ENCODE data around the gene ANO8. TPM values are rescaled to one million over a fixed set of nuclear protein-coding genes. Genes with fewer than 3 reads are reported as not detected.

ANO8 gene
- total RNA-seq, 1 experiment from 2014 or later = 0.82 TPM

DNA sequence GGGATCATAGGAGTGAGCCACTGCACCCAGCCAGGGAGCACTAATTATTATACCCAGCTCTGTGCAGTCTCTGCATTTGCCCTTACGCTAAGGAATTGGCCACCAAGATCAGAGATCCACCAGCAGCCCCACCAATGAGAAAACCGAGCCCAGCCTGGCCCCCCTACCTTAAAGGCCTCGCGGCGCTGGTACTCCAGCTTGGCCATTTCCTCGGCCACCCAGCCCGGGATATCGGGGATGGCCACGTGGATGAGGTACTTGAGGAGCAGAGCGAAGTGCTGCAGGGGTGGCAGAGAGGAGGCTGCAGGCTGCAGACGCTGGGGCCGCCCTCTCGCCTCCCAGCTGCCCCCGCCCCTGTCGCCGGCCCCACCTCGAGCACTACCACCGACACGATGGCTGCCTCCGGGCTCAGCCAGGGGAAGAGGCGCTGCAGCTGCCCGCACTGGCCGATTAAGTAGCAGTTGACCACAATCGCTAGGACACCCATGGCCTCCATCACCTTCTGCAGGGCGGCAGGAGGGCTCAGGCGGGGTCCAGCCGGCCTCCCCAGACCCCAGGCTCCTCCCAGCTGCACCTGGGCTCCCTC, 7.5 kb downstream of the ANO8 start:
- no peaks in the 10 kb centered on the region for H3K27me3 ChIP-seq (ENCODE audit: low read length)
- DNase-seq = no peak
- H2AFZ ChIP-seq (ENCODE audit: low read length) = no peak overlapping the region
- H3K9me2 ChIP-seq (replicated peaks; ENCODE audit: insufficient read depth, low read length) = no peaks in the 10 kb centered on the region
- no peaks in the 10 kb centered on the region for H3K9me3 ChIP-seq (ENCODE audit: low read length)
- no peak overlapping the region for H3K4me3 ChIP-seq (ENCODE audit: low read length)
- H3K79me2 ChIP-seq (ENCODE audit: low read length) = no peaks in the 10 kb centered on the region
- H3K36me3 ChIP-seq (ENCODE audit: insufficient read depth, low read length) = no peaks in the 10 kb centered on the region
- H3K27ac ChIP-seq (ENCODE audit: low read length) = no peak overlapping the region
- no peaks in the 10 kb centered on the region for H4K20me1 ChIP-seq (ENCODE audit: insufficient read depth, low read depth, low read length)
- no peaks in the 10 kb centered on the region for H3K4me1 ChIP-seq (ENCODE audit: low read length)
- H3K9ac ChIP-seq (ENCODE audit: low read length) = no peak overlapping the region
- H3K4me2 ChIP-seq (ENCODE audit: low read depth, low read length, poor library complexity, severe bottlenecking) = no peak overlapping the region

DNA sequence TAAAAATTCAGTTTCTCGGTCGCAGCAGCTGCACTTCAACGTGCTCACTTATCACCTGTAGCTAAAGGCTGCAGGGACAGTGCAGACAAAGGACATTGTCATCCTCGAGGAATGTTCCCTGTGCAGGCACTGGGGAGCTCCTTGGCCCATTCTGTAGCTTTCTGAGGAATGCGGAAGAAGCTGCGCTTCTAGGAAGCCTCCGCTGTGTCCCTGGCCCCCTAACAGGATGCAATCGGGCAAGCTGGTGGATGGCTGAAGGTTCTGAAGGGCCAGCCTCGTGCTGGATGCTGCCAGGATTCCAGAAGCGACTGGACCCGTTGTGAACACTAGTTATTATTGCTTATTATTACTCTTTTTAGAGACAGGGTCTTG, 8.1 kb downstream of the ANO8 start:
- Histone ChIP-seq H3K9me2 (replicated peaks; ENCODE audit: insufficient read depth, low read length) (no peaks in the 10 kb centered on the region), H3K27me3 (ENCODE audit: low read length) (no peaks in the 10 kb centered on the region), H3K4me3 (ENCODE audit: low read length) (no peak overlapping the region), H2AFZ (ENCODE audit: low read length) (no peak overlapping the region), H4K20me1 (ENCODE audit: insufficient read depth, low read depth, low read length) (no peaks in the 10 kb centered on the region), H3K36me3 (ENCODE audit: insufficient read depth, low read length) (no peaks in the 10 kb centered on the region), H3K4me1 (ENCODE audit: low read length) (no peaks in the 10 kb centered on the region), H3K79me2 (ENCODE audit: low read length) (no peaks in the 10 kb centered on the region), H3K9me3 (ENCODE audit: low read length) (no peaks in the 10 kb centered on the region), H3K9ac (ENCODE audit: low read length) (no peak overlapping the region), H3K4me2 (ENCODE audit: low read depth, low read length, poor library complexity, severe bottlenecking) (no peak overlapping the region), H3K27ac (ENCODE audit: low read length) (no peak overlapping the region)
- DNase-seq = no peak

DNA sequence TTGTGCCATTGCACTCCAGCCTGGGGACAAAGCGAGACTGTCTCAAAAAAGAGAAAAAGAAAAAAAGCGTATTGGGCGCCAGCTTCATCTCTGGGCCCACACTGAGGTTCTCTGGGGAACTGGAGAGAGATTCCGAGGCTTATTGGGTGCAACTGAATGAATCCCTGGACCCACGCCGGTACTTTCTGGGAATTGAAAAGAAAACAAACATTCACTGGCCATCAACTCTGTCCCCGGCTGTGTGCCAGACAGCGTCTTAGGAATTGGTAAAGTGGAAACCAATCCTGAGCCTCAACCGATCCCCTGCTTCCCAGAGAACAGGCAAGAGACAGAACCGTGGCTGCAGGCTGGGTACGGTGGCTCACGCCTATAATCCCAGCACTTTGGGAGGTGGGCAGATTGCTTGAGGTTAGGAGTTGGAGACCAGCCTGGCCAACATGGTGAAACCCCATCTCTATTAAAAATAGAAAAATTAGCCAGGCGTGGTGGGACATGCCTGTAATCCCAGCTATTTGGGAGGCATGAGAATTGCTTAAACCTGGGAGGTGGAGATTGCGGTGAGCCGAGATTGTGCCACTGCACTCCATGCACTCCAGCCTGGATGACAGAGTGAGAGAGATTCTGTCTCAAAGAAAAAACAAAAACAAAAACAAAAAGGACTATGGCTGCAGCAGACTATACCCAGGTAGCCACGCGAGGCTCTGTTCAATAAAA, 8.6 kb downstream of the ANO8 start:
- no peaks in the 10 kb centered on the region for H3K36me3 ChIP-seq (ENCODE audit: insufficient read depth, low read length)
- DNase-seq = no peak
- H2AFZ ChIP-seq (ENCODE audit: low read length) = no peak overlapping the region
- H3K79me2 ChIP-seq (ENCODE audit: low read length) = no peaks in the 10 kb centered on the region
- no peak overlapping the region for H3K4me2 ChIP-seq (ENCODE audit: low read depth, low read length, poor library complexity, severe bottlenecking)
- H3K27ac ChIP-seq (ENCODE audit: low read length) = no peak overlapping the region
- no peaks in the 10 kb centered on the region for H3K27me3 ChIP-seq (ENCODE audit: low read length)
- H3K9ac ChIP-seq (ENCODE audit: low read length) = no peak overlapping the region
- no peaks in the 10 kb centered on the region for H3K4me1 ChIP-seq (ENCODE audit: low read length)
- no peaks in the 10 kb centered on the region for H3K9me2 ChIP-seq (replicated peaks; ENCODE audit: insufficient read depth, low read length)
- no peaks in the 10 kb centered on the region for H3K9me3 ChIP-seq (ENCODE audit: low read length)
- H4K20me1 ChIP-seq (ENCODE audit: insufficient read depth, low read depth, low read length) = no peaks in the 10 kb centered on the region
- no peak overlapping the region for H3K4me3 ChIP-seq (ENCODE audit: low read length)

DNA sequence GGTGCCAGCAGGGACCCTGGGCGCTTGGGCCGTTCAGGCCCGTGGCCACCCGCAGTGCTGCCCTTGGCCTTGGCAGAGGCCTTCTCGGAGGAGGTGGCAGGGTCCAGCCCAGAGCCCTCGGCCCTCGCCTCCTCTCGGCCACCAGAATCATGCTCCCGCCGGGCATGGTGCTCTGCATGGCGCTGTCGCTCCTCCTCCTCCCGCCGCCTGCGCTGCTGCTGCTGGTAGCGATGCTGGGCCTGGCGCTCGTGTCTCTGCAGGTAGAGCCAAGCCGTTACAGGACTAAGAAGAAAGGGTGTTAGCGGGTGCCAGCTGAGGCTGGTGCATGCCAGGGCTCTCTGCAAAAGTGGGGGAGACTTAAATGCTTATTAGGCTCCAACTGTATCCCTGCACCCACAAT, 9.5 kb downstream of the ANO8 start:
- Histone ChIP-seq H3K4me1 (ENCODE audit: low read length) (no peaks in the 10 kb centered on the region), H3K36me3 (ENCODE audit: insufficient read depth, low read length) (no peaks in the 10 kb centered on the region), H3K9me2 (replicated peaks; ENCODE audit: insufficient read depth, low read length) (no peaks in the 10 kb centered on the region), H3K27ac (ENCODE audit: low read length) (no peak overlapping the region), H3K4me2 (ENCODE audit: low read depth, low read length, poor library complexity, severe bottlenecking) (no peak overlapping the region), H3K27me3 (ENCODE audit: low read length) (no peaks in the 10 kb centered on the region), H3K79me2 (ENCODE audit: low read length) (no peaks in the 10 kb centered on the region), H4K20me1 (ENCODE audit: insufficient read depth, low read depth, low read length) (no peaks in the 10 kb centered on the region), H3K9me3 (ENCODE audit: low read length) (no peaks in the 10 kb centered on the region), H3K9ac (ENCODE audit: low read length) (no peak overlapping the region), H2AFZ (ENCODE audit: low read length) (no peak overlapping the region), H3K4me3 (ENCODE audit: low read length) (no peak overlapping the region)
- DNase-seq = no peak

DNA sequence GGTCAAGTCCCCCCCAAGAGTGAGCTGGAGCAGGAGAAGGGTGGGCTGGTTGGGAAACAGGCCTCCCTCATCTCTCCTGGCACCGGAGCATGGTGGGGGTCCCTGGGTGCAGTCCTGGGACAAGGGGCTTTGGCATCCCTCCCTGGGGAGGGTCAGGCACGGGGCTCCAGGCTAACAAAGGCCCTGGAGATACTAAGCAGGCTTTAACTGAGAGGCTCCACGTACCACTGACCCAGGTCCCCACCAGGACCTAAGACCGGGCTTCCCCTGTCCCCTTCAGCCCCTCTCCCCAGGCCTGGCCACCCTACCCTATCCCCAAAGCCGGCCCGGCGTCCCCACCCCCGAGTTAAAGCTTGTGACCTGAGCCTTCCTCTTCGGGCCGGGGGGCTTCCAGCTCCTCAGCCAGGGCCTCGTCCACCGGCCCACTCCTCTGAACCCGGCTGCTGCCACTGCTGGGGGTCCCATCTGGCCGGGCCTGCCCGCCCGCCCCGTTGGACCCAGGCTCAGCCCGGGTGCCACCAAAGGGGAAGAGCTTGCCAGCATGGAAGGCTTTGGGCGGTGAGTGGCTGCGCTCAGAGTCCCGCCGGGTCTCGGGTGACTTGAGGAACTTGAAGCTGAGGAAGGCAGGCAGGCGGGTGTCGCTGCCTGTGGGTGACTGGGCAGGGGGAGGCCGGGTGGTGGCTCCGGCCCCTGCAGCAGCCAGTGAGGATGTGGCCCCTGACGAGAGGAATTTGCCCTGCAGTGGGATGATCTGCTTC, 10.1 kb downstream of the ANO8 start:
- Histone ChIP-seq H3K9me2 (replicated peaks; ENCODE audit: insufficient read depth, low read length) (no peaks in the 10 kb centered on the region), H3K4me1 (ENCODE audit: low read length) (no peaks in the 10 kb centered on the region), H3K9me3 (ENCODE audit: low read length) (no peaks in the 10 kb centered on the region), H3K36me3 (ENCODE audit: insufficient read depth, low read length) (no peaks in the 10 kb centered on the region), H3K9ac (ENCODE audit: low read length) (no peak overlapping the region), H3K4me2 (ENCODE audit: low read depth, low read length, poor library complexity, severe bottlenecking) (no peak overlapping the region), H4K20me1 (ENCODE audit: insufficient read depth, low read depth, low read length) (no peaks in the 10 kb centered on the region), H3K79me2 (ENCODE audit: low read length) (no peaks in the 10 kb centered on the region), H3K4me3 (ENCODE audit: low read length) (no peak overlapping the region), H3K27me3 (ENCODE audit: low read length) (no peaks in the 10 kb centered on the region), H3K27ac (ENCODE audit: low read length) (no peak overlapping the region), H2AFZ (ENCODE audit: low read length) (no peak overlapping the region)
- no peak for DNase-seq

DNA sequence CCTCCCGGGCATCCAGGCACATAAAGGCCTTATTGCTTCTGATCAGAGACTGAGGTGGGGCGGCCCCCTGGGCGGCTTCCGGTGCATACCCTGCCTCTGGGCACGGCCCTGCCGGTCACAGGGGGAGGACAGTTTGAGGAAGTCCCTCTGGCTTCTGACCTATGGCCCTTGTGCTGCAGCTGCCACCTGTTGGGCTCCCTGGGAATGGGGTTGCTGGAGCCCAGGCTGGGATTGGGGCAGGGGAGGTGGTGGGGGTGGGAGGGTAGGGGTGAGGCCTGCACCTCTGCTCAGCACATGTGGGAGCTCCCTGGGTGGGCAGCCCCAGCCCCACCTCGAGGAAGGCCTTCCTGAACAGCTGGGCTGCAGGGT, 10.7 kb downstream of the ANO8 start:
- no peak overlapping the region for H3K4me3 ChIP-seq (ENCODE audit: low read length)
- no peaks in the 10 kb centered on the region for H3K9me2 ChIP-seq (replicated peaks; ENCODE audit: insufficient read depth, low read length)
- H3K27me3 ChIP-seq (ENCODE audit: low read length) = no peaks in the 10 kb centered on the region
- H3K36me3 ChIP-seq (ENCODE audit: insufficient read depth, low read length) = no peaks in the 10 kb centered on the region
- no peaks in the 10 kb centered on the region for H4K20me1 ChIP-seq (ENCODE audit: insufficient read depth, low read depth, low read length)
- DNase-seq = no peak
- no peaks in the 10 kb centered on the region for H3K9me3 ChIP-seq (ENCODE audit: low read length)
- no peak overlapping the region for H2AFZ ChIP-seq (ENCODE audit: low read length)
- no peaks in the 10 kb centered on the region for H3K4me1 ChIP-seq (ENCODE audit: low read length)
- H3K79me2 ChIP-seq (ENCODE audit: low read length) = no peaks in the 10 kb centered on the region
- no peak overlapping the region for H3K4me2 ChIP-seq (ENCODE audit: low read depth, low read length, poor library complexity, severe bottlenecking)
- no peak overlapping the region for H3K9ac ChIP-seq (ENCODE audit: low read length)
- no peak overlapping the region for H3K27ac ChIP-seq (ENCODE audit: low read length)

DNA sequence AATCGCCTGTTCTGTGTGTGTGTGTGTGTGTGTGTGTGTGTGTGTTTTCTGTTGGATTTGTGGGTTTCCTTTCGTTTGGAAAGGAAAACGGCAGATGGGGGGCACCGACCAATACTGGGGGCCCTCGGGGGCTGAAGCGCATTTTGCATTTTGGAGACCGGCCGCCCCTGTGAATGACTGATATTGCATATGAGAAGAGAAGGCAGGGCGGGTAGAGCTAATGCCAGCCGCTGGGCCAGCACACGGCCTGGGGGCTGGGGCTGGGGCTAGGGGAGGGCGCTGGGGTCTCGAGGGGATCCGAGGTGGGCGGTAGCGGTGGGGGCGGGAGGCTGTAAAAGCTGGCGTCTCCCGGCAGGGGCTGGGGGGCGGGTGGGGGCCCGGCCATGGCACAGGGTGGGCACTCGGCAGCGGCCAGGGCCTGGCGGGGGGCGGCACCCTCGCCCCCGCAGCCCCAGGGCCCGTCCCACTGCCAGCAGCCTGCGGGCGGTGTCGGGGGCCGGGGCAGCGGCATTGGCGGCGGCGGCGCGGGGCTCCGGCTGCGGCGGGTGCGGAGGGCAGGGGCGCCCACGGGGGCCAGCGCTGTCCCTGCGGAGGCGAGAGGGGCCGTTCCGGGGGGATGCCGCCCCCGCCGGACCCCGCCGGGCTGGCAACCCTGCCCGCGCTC, 11.2 kb downstream of the ANO8 start:
- no peak overlapping the region for H3K4me3 ChIP-seq (ENCODE audit: low read length)
- no peak overlapping the region for H3K4me2 ChIP-seq (ENCODE audit: low read depth, low read length, poor library complexity, severe bottlenecking)
- no peaks in the 10 kb centered on the region for H3K36me3 ChIP-seq (ENCODE audit: insufficient read depth, low read length)

DNA sequence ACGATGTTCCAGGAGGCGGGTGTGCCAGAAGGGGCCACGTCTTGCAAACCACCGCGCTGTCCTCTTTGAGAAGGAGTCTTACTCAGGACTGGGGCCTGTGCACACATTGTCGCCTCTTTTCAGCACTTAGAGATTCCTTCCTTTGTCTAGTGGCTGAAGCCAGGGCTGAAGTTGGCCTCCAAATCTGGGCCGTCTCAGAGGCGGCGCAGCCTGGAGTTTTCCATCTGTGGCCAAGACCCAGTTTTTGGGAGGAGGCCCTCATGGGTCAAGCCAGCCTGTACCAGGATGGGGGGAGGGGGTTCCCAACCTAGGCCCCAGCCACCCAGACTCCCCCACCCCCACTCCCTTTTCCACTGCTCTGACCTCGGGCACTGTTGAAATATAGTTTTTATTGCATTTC, 11.8 kb downstream of the ANO8 start:
- no peak overlapping the region for H2AFZ ChIP-seq (ENCODE audit: low read length)
- H3K4me2 ChIP-seq (ENCODE audit: low read depth, low read length, poor library complexity, severe bottlenecking) = no peak overlapping the region
- no peaks in the 10 kb centered on the region for H3K9me3 ChIP-seq (ENCODE audit: low read length)
- H3K4me1 ChIP-seq (ENCODE audit: low read length) = no peaks in the 10 kb centered on the region
- H3K27me3 ChIP-seq (ENCODE audit: low read length) = no peaks in the 10 kb centered on the region
- DNase-seq = no peak
- no peaks in the 10 kb centered on the region for H3K9me2 ChIP-seq (replicated peaks; ENCODE audit: insufficient read depth, low read length)
- no peaks in the 10 kb centered on the region for H4K20me1 ChIP-seq (ENCODE audit: insufficient read depth, low read depth, low read length)
- no peak overlapping the region for H3K4me3 ChIP-seq (ENCODE audit: low read length)
- H3K36me3 ChIP-seq (ENCODE audit: insufficient read depth, low read length) = no peaks in the 10 kb centered on the region
- H3K9ac ChIP-seq (ENCODE audit: low read length) = no peak overlapping the region
- no peak overlapping the region for H3K27ac ChIP-seq (ENCODE audit: low read length)
- no peaks in the 10 kb centered on the region for H3K79me2 ChIP-seq (ENCODE audit: low read length)

More for the DNA sequence above, 11.2 kb downstream of the ANO8 start:
- no peak for DNase-seq
- H3K9me3 ChIP-seq (ENCODE audit: low read length) = no peaks in the 10 kb centered on the region
- no peak overlapping the region for H2AFZ ChIP-seq (ENCODE audit: low read length)
- no peaks in the 10 kb centered on the region for H3K79me2 ChIP-seq (ENCODE audit: low read length)
- no peaks in the 10 kb centered on the region for H3K9me2 ChIP-seq (replicated peaks; ENCODE audit: insufficient read depth, low read length)
- H3K4me1 ChIP-seq (ENCODE audit: low read length) = no peaks in the 10 kb centered on the region
- no peak overlapping the region for H3K9ac ChIP-seq (ENCODE audit: low read length)
- H3K27me3 ChIP-seq (ENCODE audit: low read length) = no peaks in the 10 kb centered on the region
- no peak overlapping the region for H3K27ac ChIP-seq (ENCODE audit: low read length)
- no peaks in the 10 kb centered on the region for H4K20me1 ChIP-seq (ENCODE audit: insufficient read depth, low read depth, low read length)

Data from Karpas-422 (cell line).